IPS-11a (cell line): ENCODE results near the gene SDK2.

Experiments used
- H3K4me3 ChIP-seq: one replicate; pipeline ENCODE4 v1.5.1; 2013; ENCODE audit warnings: low read depth, low read length, control low read depth

SDK2 gene

GRCh38 chr17:73292031-73292531, 352.2 kb downstream of the SDK2 start:
- H3K4me3 ChIP-seq: no peak overlapping the region

- H3K4me3 ChIP-seq: no peak overlapping the region
Observed at GRCh38 chr17:73291260-73291801, 352.9 kb downstream of the SDK2 start.

- H3K4me3 ChIP-seq: no peak overlapping the region
Observed at GRCh38 chr17:73290399-73291259, 353.6 kb downstream of the SDK2 start.

GRCh38 chr17:73289549-73290254, 354.5 kb downstream of the SDK2 start:
- no peak overlapping the region for H3K4me3 ChIP-seq

GRCh38 chr17:73288534-73289302, 355.5 kb downstream of the SDK2 start:
- no peak overlapping the region for H3K4me3 ChIP-seq

- no peak overlapping the region for H3K4me3 ChIP-seq
Observed at GRCh38 chr17:73286863-73287296, 357.4 kb downstream of the SDK2 start.

GRCh38 chr17:73285916-73286862, 358.1 kb downstream of the SDK2 start:
- no peak overlapping the region for H3K4me3 ChIP-seq

GRCh38 chr17:73285603-73285908, 358.7 kb downstream of the SDK2 start:
- no peak overlapping the region for H3K4me3 ChIP-seq

- H3K4me3 ChIP-seq: no peak overlapping the region
Observed at GRCh38 chr17:73284906-73285602, 359.2 kb downstream of the SDK2 start.
